A549 (cell line): ENCODE results near the gene WTAP.

Experiments used
- POLR2A ChIP-seq: IDR thresholded peaks from 2 replicates; pipeline ENCODE4 v1.6.1; 2012; ENCODE audit warnings: mild to moderate bottlenecking, low read length
- ZFP36 ChIP-seq: fragments of 450-650 bp; IDR thresholded peaks from 2 replicates; pipeline ENCODE4 v1.6.1; 2014; ENCODE audit warnings: borderline replicate concordance; ENCODE audit not compliant: partially characterized antibody
- TF ChIP-seq, protein P1 (sequence below): fragments of >200 bp; sonication (Bioruptor Twin); formaldehyde crosslinking; IDR thresholded peaks from 3 replicates; pipeline ENCODE4 v1.5.1; 2016

DNA sequence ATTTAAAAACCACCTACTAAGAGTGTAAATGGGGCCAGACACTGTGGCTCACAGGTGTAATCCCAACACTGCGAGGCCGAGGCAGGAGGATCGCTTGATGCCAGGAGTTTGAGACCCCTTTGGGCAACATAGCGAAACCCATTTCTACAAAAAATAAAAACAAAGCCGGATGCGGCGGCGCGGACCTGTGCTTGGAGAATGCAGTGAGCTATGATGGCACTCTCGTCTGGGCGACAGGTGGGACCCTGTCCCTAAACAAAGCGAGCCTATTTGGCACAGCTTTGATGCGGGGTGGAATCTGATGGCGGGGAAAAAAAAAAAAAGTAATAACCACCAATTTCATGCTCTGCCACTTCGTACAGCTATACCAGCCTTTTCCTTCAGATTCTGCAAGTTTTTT is 61.0 kb downstream of the WTAP start:
- TF ChIP-seq ZFP36 (no peak), POLR2A (no peak)
- TF ChIP-seq, protein P1, sequence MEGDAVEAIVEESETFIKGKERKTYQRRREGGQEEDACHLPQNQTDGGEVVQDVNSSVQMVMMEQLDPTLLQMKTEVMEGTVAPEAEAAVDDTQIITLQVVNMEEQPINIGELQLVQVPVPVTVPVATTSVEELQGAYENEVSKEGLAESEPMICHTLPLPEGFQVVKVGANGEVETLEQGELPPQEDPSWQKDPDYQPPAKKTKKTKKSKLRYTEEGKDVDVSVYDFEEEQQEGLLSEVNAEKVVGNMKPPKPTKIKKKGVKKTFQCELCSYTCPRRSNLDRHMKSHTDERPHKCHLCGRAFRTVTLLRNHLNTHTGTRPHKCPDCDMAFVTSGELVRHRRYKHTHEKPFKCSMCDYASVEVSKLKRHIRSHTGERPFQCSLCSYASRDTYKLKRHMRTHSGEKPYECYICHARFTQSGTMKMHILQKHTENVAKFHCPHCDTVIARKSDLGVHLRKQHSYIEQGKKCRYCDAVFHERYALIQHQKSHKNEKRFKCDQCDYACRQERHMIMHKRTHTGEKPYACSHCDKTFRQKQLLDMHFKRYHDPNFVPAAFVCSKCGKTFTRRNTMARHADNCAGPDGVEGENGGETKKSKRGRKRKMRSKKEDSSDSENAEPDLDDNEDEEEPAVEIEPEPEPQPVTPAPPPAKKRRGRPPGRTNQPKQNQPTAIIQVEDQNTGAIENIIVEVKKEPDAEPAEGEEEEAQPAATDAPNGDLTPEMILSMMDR, result no peak
